GM21825 (cell line): ENCODE results near the gene ZC3H7A.

Experiments
- ATAC-seq: cut with Tn5 transposase; IDR thresholded peaks from one replicate; pipeline ENCODE4 v1.9.1; 2021; ENCODE audit warnings: mild to moderate bottlenecking, moderate library complexity; ENCODE audit not compliant: unreplicated experiment

ZC3H7A gene

DNA sequence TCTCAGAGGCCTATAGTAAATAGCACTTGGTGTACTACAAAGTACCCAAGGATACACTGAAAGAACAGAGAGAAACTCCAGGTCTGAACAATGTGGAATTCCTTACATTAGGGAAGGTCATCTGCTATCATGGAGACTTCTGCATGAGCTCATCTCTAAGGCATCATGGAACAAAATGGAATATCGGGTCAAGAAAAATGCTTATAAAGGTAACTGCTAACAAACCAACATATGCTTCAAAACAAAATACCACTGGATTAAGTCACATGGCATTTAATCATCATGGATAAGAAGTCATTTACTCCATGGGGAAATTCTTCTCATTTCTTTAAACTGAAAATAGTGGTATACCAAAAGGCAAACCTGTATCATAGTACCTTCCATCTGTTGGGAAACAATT lies 88.6 kb downstream of the ZC3H7A start:
- no peak for ATAC-seq

DNA sequence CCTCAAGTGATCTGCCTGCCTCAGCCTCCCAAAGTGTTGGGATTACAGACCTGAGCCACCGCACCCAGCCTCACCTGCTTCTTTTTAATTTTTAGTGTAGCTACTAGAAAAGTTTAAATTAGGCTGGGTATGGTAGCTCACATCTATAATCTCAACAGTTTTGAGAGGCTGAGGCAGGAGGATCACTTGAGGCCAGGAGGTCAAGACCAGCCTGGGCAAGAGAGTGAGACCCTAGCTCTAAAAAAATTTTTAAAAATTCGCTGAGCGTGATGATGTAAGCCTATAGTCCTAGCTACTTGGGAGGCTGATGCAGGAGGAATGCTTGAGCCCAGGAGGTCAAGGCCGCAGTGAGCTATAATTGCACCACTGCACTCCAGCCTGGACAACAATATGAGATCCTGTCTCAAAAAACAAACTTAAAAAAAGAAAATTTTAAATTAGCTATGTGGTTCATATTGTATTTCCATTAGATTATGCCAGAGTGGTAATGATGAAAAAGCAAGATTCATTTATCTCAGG lies 89.3 kb downstream of the ZC3H7A start:
- no peak for ATAC-seq

DNA sequence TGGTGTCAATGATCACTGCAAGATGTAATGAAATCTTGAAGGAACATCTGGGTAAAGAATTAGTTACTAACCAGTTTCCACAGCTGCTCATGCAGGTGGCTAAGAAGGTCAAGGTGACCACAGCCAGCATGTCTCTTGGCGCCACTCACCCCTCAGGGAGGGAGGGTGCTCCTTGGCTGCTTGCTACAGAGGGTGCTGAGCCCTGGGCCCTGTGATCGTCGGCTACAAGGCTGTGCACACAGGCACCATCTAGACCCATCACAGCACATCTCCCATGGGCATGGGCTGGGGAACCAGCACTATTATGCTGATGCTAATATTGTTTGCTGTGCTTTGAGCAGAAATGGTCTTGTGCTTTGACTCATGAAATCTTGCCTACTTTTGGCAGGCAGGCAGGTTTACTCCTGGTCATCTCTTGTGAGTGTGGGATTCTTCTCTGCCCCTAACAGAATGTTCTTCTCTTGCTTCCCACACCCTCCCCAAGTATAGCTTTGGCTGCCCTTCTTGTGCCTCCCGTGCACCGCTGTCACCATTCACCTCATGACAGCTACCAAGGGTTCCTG lies 90.8 kb downstream of the ZC3H7A start:
- ATAC-seq, result no peak

DNA sequence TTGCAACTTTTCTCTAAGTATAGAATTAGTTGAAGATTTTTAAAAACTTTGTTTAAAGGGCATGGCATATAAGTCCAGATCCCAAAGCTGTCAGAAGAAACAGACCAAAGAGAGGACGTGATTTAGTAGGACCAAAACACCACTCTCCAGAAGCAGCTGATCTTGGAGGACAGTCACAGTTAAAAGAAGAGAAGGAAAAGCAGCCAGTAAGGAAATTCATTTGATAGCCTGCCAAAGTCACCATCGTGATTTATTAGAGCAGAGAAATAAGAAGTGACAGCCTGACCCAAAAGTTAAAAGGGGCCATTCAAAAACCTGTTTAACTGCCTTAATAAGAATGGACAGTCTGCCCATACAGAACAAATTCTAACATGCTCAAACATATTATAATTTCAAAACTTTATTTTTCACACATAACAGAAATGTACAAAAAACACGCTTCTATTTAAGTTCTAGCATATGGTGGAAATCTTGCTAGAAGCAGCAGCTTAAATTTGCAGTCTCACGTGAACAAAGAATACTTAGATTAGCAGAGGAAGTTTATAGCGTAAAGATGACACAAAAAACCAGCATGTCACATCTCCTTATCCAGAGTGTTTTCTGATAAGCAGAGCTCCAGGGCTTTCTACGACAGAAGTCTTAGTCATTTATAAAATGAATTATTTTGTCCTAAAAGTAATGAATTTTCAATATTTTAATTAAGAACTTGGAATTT lies 91.6 kb downstream of the ZC3H7A start:
- no peak for ATAC-seq
